Liver (tissue), 3 donors: ENCODE data around the gene C1orf21.

Source experiments
- ATF3 ChIP-seq: IDR thresholded peaks from 2 replicates; pipeline ENCODE4 v1.6.1; 2016; ENCODE audit warnings: antibody characterized with exemption
- CTCF ChIP-seq: fragments of 150-350 bp; IDR thresholded peaks from 2 replicates; pipeline ENCODE4 v1.5.1; 2017; ENCODE audit warnings: improper control_type of control experiment, low read depth, low read length; ENCODE audit not compliant: missing input control
- EGR1 ChIP-seq, 2 donors: IDR thresholded peaks; 2 replicates each; pipeline ENCODE4 v1.6.1; 2016 to 2018; ENCODE audit warnings: antibody characterized with exemption in 2 of 2, low read depth in 2 of 2
- GABPA ChIP-seq, 2 donors: IDR thresholded peaks in 1 of 2; conservative IDR thresholded peaks in 1 of 2; 2 replicates each; pipeline ENCODE4 v1.6.1; 2016; ENCODE audit warnings: antibody characterized with exemption in 2 of 2, mild to moderate bottlenecking in 1 of 2, moderate library complexity in 1 of 2
- HNF4G ChIP-seq: IDR thresholded peaks from 2 replicates; pipeline ENCODE4 v1.6.1; 2016; ENCODE audit warnings: antibody characterized with exemption
- JUND ChIP-seq, 2 donors: IDR thresholded peaks; 2 replicates each; pipeline ENCODE4 v1.6.1; 2016; ENCODE audit warnings: antibody characterized with exemption in 2 of 2
- REST ChIP-seq: IDR thresholded peaks from 2 replicates; pipeline ENCODE4 v1.6.1; 2016; ENCODE audit warnings: antibody characterized with exemption, mild to moderate bottlenecking
- SP1 ChIP-seq: IDR thresholded peaks from 2 replicates; pipeline ENCODE4 v1.6.1; 2018; ENCODE audit warnings: antibody characterized with exemption, mild to moderate bottlenecking
- TAF1 ChIP-seq: conservative IDR thresholded peaks from 2 replicates; pipeline ENCODE4 v1.6.1; 2016; ENCODE audit warnings: antibody characterized with exemption, mild to moderate bottlenecking
- donor health status: healthy.
- donor health status: healthy.

- TF ChIP-seq CTCF, result no peak
- no peak for TF ChIP-seq GABPA (IDR thresholded peaks at IDR 0.05 in 1 of 2, conservative IDR thresholded peaks at IDR 0.05 in 1 of 2)
- TF ChIP-seq TAF1, result no peak
- no peak for TF ChIP-seq JUND (IDR thresholded peaks at IDR 0.05)
- no peak for TF ChIP-seq HNF4G
- TF ChIP-seq ATF3, result no peak
- TF ChIP-seq EGR1 (IDR thresholded peaks at IDR 0.05; ENCODE audit: low read depth in 2 of 2), result no peak
- TF ChIP-seq SP1, result no peak
- TF ChIP-seq REST, result no peak
These were observed 273.8 kb downstream of the C1orf21 start for GRCh38 chr1:184660462-184661191.
